T-helper 1 cell treated with Interleukin-12 subunit alpha and Interleukin-12 subunit beta and Interleukin-4 antibody, amounts not matched to agents 30 μg/mL and 1 μg/mL, for 36 hours (primary cell): Measurements from ENCODE around the gene RTL10.
"Not testable (repeated sequence)": the region's sequence is repeated elsewhere in the genome, so short reads cannot be mapped to it uniquely, and the experiment has no call there.

ENCODE experiments used
- H3K27ac Mint-ChIP-seq: one replicate; pipeline ENCODE4 v1.8.0; 2021; ENCODE audit warnings: mild to moderate bottlenecking, mixed read lengths
- H3K27me3 Mint-ChIP-seq: one replicate; pipeline ENCODE4 v1.8.0; 2021; ENCODE audit warnings: low read depth, mixed read lengths
- H3K36me3 Mint-ChIP-seq: one replicate; pipeline ENCODE4 v1.8.0; 2021; ENCODE audit warnings: low read depth, mixed read lengths
- H3K4me1 Mint-ChIP-seq: one replicate; pipeline ENCODE4 v1.8.0; 2021; ENCODE audit warnings: low read depth, mixed read lengths
- H3K4me3 Mint-ChIP-seq: one replicate; pipeline ENCODE4 v1.8.0; 2021; ENCODE audit warnings: mild to moderate bottlenecking, moderate library complexity, mixed read lengths
- H3K9me3 Mint-ChIP-seq: one replicate; pipeline ENCODE4 v1.8.0; 2021; ENCODE audit warnings: mixed read lengths

The RTL10 gene

GRCh38 chr22:19883446-19883845 is 28.8 kb upstream of the RTL10 start:
- H3K27me3 Mint-ChIP-seq, H3K27ac Mint-ChIP-seq, H3K4me3 Mint-ChIP-seq, H3K9me3 Mint-ChIP-seq, H3K36me3 Mint-ChIP-seq: not testable (repeated sequence)
- peaks cover 12% of the 10 kb centered on the region for H3K4me1 Mint-ChIP-seq

- peaks cover 12% of the 10 kb centered on the region for H3K4me1 Mint-ChIP-seq
- no peaks in the 10 kb centered on the region for H3K27me3 Mint-ChIP-seq
- H3K4me3 Mint-ChIP-seq = no peak overlapping the region
- no peak overlapping the region for H3K27ac Mint-ChIP-seq
- H3K36me3 Mint-ChIP-seq = no peaks in the 10 kb centered on the region
- H3K9me3 Mint-ChIP-seq = no peaks in the 10 kb centered on the region
Measured at GRCh38 chr22:19882446-19883381, 28.0 kb upstream of the RTL10 start.

DNA sequence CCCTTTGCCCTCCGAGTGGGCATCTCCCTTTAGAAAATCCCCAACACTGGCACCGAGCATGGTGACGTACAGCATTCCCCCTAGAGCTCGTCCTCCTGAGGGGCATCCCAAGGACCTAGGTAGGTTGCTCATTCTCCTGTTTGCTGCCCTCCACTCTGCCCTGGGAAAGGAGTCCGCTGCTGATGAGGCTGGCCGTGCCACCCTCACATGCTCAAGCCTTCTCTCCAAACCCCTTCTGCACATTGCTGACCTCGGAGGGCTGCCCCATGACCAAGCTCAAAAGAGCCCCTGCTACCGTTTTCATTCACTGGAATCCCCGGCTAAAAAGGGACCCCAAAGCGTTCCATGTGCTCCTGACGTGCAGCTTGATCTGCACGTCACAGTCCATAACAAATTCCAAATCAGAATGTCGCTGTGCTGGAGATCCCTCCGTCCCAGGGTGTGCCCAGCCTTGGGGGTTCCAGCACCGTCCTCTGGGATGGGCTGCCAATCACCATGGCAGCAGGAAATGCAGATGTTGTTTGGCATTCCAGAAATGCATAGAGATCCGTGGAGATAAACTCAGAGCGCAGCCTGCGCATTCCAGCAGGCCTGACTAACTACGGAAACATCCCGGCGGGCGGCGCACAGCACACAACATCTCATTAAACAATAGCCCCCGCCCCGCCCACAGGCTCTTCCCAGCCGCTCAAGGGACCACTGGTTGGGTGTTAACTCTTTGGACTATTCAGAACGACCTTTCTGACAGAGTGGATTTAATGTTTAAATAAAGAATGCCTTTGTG is 26.3 kb upstream of the RTL10 start:
- Mint-ChIP-seq H3K27me3 (no peaks in the 10 kb centered on the region), H3K27ac (no peak overlapping the region), H3K4me3 (no peak overlapping the region), H3K9me3 (no peaks in the 10 kb centered on the region), H3K4me1 (peaks cover 4% of the 10 kb centered on the region), H3K36me3 (no peaks in the 10 kb centered on the region)

- no peaks in the 10 kb centered on the region for H3K36me3 Mint-ChIP-seq
- no peak overlapping the region for H3K27ac Mint-ChIP-seq
- H3K4me1 Mint-ChIP-seq = no peaks in the 10 kb centered on the region
- H3K9me3 Mint-ChIP-seq = no peaks in the 10 kb centered on the region
- no peaks in the 10 kb centered on the region for H3K27me3 Mint-ChIP-seq
- H3K4me3 Mint-ChIP-seq = no peak overlapping the region
Measured at GRCh38 chr22:19879992-19880785, 25.5 kb upstream of the RTL10 start.

- Mint-ChIP-seq H3K4me3 (no peak overlapping the region), H3K27me3 (no peaks in the 10 kb centered on the region), H3K9me3 (no peaks in the 10 kb centered on the region), H3K36me3 (no peaks in the 10 kb centered on the region), H3K27ac (no peak overlapping the region), H3K4me1 (no peaks in the 10 kb centered on the region)
Measured at GRCh38 chr22:19879643-19879991, 24.9 kb upstream of the RTL10 start.

DNA sequence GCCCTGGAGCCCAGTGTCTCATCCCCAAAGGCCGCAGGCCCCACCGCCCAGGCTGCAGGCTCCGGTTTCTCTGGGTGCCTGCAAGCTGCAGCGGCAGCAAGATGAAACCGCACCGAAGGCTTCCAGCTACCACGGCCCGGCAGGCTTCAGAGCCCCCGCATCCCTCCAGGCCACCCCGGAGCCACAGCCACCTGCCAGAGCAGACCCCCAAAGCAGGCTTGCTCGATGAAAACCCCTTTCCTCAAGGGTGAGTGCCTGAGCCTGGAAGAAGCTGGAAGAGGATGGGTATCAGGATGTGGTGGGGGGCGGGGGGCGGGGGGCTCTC is 24.5 kb upstream of the RTL10 start:
- Mint-ChIP-seq H3K4me3 (no peak overlapping the region), H3K27ac (no peak overlapping the region), H3K36me3 (no peaks in the 10 kb centered on the region), H3K9me3 (no peaks in the 10 kb centered on the region), H3K4me1 (no peaks in the 10 kb centered on the region), H3K27me3 (no peaks in the 10 kb centered on the region)

DNA sequence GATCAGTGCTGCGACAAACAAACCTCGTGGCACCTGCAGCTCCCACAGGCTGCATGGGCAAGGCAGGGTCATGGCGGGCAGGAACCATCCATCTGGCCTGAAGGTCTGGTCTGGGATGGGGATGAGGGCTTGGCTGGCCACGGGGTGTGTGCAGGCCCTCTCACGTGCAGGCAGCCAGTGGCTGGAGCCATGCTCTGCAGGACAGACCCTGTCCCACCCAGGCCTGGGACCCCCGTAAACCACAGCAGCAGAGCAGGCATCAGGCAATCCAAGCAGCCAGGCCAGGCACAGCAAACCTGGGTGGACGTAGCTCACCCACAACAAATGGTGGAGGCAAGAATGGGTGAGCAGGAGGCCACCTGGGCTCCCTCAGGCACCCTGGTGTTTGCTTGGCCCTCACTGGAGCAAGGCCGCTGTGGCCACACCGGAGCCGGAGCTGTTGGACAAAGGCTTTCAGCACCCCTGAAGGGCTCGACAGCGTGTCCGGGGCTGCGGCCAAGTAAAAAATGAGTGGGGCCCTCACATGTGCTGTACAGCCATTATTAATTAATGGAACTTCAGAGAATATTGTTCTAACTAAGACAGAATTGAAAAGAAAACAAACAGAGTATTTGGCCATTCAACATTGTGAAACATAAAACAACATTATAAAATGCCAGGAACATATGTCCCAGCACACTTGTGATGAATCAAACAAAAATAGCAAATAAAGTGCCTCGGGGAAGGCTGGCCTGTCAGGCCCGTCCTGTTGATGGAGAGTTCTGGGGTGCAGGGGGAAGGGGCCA is 24.0 kb upstream of the RTL10 start:
- no peak overlapping the region for H3K4me3 Mint-ChIP-seq
- H3K4me1 Mint-ChIP-seq = no peaks in the 10 kb centered on the region
- H3K36me3 Mint-ChIP-seq = no peaks in the 10 kb centered on the region
- no peaks in the 10 kb centered on the region for H3K27me3 Mint-ChIP-seq
- H3K27ac Mint-ChIP-seq = no peak overlapping the region
- H3K9me3 Mint-ChIP-seq = no peaks in the 10 kb centered on the region

GRCh38 chr22:19877626-19878339 is 23.1 kb upstream of the RTL10 start:
- H3K27ac Mint-ChIP-seq = no peak overlapping the region
- H3K27me3 Mint-ChIP-seq = no peaks in the 10 kb centered on the region
- no peaks in the 10 kb centered on the region for H3K9me3 Mint-ChIP-seq
- no peak overlapping the region for H3K4me3 Mint-ChIP-seq
- H3K36me3 Mint-ChIP-seq = no peaks in the 10 kb centered on the region
- H3K4me1 Mint-ChIP-seq = no peaks in the 10 kb centered on the region

GRCh38 chr22:19876941-19877625 is 22.4 kb upstream of the RTL10 start:
- Mint-ChIP-seq H3K4me1 (no peaks in the 10 kb centered on the region), H3K27me3 (no peaks in the 10 kb centered on the region), H3K27ac (no peak overlapping the region), H3K9me3 (no peaks in the 10 kb centered on the region), H3K4me3 (no peak overlapping the region), H3K36me3 (no peaks in the 10 kb centered on the region)

- H3K4me3 Mint-ChIP-seq = no peak overlapping the region
- H3K27ac Mint-ChIP-seq = no peak overlapping the region
- no peaks in the 10 kb centered on the region for H3K4me1 Mint-ChIP-seq
- no peaks in the 10 kb centered on the region for H3K9me3 Mint-ChIP-seq
- H3K27me3 Mint-ChIP-seq = no peaks in the 10 kb centered on the region
- H3K36me3 Mint-ChIP-seq = no peaks in the 10 kb centered on the region
Measured at GRCh38 chr22:19876314-19876940, 21.8 kb upstream of the RTL10 start.

- no peaks in the 10 kb centered on the region for H3K9me3 Mint-ChIP-seq
- H3K4me1 Mint-ChIP-seq = no peaks in the 10 kb centered on the region
- H3K27ac Mint-ChIP-seq = no peak overlapping the region
- H3K27me3 Mint-ChIP-seq = no peaks in the 10 kb centered on the region
- no peak overlapping the region for H3K4me3 Mint-ChIP-seq
- no peaks in the 10 kb centered on the region for H3K36me3 Mint-ChIP-seq
Measured at GRCh38 chr22:19875531-19876313, 21.0 kb upstream of the RTL10 start.

GRCh38 chr22:19875061-19875530 is 20.4 kb upstream of the RTL10 start:
- Mint-ChIP-seq H3K27me3 (no peaks in the 10 kb centered on the region), H3K9me3 (no peaks in the 10 kb centered on the region), H3K4me3 (no peak overlapping the region), H3K36me3 (no peaks in the 10 kb centered on the region), H3K27ac (no peak overlapping the region), H3K4me1 (no peaks in the 10 kb centered on the region)
